GM12892 (cell line): ENCODE results near the gene EPHB1.

Source experiments
- POLR2A ChIP-seq: IDR thresholded peaks from 2 replicates; pipeline ENCODE4 v1.6.1; 2011; ENCODE audit warnings: low read depth, low read length, control low read depth
- POLR2AphosphoS5 ChIP-seq: IDR thresholded peaks from 2 replicates; pipeline ENCODE4 v1.6.1; 2011; ENCODE audit warnings: low read depth, low read length, control low read depth
- TAF1 ChIP-seq: IDR thresholded peaks from 2 replicates; pipeline ENCODE4 v1.6.1; 2011; ENCODE audit warnings: low read depth, mild to moderate bottlenecking, control low read depth, low read length, borderline replicate concordance

GRCh38 chr3:134901461-134901860 lies 106.4 kb downstream of the EPHB1 start:
- no peak for TF ChIP-seq TAF1
- no peak for TF ChIP-seq POLR2A
- no peak for TF ChIP-seq POLR2AphosphoS5
